ENCODE measurements around the gene PIAS1.
"Not testable (repeated sequence)": the region's sequence is repeated elsewhere in the genome, so short reads cannot be mapped to it uniquely, and the experiment has no call there.

Gene PIAS1

GRCh38 chr15:68130851-68131250 is 76.7 kb downstream of the PIAS1 start:
- no peak for DNase-seq

GRCh38 chr15:68137096-68137495 is 83.0 kb downstream of the PIAS1 start:
- DNase-seq: no peak

DNA sequence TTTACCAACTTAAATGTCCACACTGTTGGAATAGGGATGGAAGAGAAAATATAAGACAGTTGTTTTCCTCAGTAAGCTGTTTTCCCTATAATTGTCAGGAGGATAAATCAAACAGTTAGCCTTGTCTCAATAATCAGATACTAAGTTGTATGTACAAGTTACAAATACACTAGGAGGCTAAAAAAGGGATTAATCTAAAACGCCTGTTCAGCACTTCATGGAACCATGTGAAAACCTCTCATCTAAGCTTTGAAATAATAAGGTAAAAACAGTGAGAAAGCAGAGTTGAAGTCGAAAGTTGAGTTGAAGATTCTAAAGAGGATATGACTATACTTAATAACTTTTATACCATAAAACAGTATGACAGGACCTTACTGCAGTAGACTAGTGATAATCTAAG is 89.0 kb downstream of the PIAS1 start:
- DNase-seq: no peak

DNA sequence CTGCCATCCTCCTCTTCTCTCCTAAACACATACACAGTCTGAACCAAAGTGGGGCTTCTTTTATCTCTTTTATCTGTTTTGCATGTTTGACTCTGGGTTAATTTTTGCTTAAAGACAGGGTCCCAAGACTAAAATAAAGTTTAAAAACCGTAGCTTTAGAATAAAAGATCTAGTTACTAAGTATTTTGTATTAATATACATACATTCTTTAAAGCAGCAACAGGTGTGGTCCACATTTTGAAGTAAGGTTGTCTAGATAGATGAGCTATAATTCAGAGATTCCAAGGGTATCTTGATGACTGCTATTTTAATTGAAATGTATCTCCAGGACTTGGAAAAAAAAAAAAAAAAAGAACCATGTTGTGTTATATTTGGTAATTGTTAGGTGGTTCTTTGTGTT is 89.7 kb downstream of the PIAS1 start:
- no peak for DNase-seq

GRCh38 chr15:68145706-68146105 is 91.6 kb downstream of the PIAS1 start:
- DNase-seq: no peak

GRCh38 chr15:68148039-68148438 is 93.9 kb downstream of the PIAS1 start:
- DNase-seq: no peak

GRCh38 chr15:68149059-68149458 is 94.9 kb downstream of the PIAS1 start:
- no peak for DNase-seq

DNA sequence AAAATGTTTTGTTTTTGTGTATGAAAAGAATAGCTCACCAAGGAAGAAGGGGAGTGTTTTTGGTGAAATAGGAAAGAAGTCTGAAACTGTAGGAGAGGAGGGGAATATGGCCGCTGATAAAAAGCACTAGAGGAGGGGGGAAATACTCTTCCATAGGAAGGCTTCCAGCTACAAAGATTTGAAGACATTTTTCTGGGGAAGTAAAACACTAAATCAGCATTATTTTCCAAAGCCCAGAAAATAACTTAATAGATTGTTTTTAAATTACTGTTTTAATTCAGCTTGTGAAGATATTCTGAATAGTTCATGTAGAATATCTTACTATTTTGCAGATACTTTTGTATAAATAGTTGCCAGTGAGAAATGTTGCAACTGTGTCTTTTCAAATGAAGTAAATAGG is 96.1 kb downstream of the PIAS1 start:
- no peak for DNase-seq

- DNase-seq: no peak
Observed at GRCh38 chr15:68151277-68151676, 97.2 kb downstream of the PIAS1 start.

DNA sequence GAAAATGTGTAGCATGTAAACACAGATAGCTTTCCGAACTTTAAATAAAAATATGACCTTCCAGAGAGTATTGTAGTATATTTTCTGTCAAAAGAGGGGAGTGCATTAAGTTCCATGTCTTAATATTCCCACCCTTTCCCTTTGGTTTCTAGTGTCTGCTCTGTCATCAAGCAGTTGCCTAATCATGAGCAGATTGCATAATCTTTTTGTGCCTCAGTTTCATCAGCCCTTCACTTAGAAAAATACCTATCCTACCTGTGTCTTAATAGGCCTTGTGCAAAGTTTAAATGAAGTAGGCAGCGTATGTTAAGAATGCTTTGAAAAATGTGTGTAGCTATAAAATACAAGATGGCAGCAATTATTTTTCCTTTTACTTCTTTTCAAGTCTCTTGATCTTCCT is 98.2 kb downstream of the PIAS1 start:
- DNase-seq: no peak

DNA sequence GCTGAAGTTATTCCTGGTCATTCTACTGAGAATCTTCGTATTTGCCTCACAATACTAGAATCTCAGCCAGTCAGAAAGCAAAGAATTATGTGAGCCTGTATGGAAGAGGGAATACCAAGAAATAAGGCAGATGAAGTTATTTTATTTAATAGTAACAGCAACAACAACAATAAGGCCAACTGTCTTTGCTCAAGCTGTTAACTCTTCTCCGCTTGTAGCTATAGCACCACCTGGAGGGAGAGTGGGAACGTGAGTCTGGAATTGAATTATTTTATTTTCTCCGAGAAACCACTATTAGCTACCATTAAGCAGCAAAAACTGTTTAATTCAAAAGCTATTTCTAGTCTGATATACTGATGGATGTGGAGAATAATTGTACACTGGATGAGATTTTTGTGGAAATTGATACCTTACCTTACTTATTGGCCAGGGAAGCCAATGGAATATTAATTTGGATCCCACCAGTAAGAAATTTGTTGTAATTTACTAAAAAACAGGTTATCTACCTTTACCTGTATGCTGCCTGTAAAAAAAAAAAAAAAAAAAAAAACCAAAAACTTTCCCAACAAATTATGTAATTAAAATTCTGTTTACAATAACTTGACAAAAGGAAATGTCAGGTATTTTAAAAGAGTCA is 100.9 kb downstream of the PIAS1 start:
- peak; percentile 70 for DNase-seq

DNA sequence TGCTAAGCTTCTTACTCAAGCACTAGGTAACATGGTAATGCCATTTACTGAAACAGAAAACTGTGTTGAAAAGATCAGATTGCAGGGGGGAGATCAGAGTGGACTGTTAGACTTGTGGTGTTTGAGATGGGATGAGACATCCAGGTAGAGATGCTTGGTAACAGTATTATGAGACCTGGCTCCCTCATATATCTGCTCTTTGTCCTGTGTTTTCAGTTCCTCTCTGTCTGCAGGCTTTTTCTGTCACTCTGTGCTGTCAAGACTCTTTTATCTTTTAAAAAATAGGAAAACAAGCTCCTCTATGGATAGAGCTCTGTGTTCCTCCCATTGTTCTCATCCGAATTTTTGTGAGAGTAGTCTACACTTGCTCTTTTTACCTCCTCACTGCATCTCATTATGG is 103.0 kb downstream of the PIAS1 start:
- no peak for DNase-seq

- no peak for DNase-seq
Observed at GRCh38 chr15:68158046-68158628, 104.0 kb downstream of the PIAS1 start.

DNA sequence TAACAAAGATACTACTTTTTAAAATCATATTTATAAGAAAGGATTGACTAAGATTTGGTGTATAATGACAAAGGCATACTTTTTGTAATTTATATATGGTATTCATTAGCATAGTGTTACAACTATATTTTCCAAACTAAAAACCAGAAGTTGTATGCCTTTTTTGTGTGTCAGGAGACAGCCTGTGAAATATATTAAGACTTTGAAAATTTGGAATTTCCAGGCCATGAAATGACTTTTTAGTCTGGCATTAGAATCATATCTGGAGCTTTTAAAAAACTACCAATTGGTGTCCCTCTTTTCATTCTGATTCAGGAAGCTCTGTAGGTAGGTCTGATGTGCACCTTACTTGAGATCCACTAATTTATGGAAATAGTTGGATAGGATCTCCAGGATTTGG is 109.1 kb downstream of the PIAS1 start:
- DNase-seq: no peak

DNA sequence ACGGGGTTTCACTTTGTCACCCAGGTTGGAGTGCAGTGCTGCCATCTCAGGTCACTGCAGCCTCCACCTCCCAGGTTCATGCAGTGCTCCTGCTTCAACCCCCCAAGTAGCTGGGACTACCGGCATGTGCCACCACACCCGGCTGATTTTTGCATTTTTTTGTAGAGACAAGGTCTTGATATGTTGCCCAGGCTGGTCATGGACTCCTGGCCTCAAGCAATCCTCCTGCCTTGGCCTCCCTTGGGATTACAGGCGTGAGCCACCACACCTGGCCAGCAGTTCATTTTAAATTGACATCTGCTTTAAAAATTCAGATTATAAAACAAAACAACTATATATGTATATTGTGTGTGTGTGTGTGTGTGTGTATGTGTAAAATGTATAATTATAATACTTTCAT is 112.7 kb downstream of the PIAS1 start:
- no peak for DNase-seq

- DNase-seq: not testable (repeated sequence)
Observed at GRCh38 chr15:68172037-68172436, 117.9 kb downstream of the PIAS1 start.

DNA sequence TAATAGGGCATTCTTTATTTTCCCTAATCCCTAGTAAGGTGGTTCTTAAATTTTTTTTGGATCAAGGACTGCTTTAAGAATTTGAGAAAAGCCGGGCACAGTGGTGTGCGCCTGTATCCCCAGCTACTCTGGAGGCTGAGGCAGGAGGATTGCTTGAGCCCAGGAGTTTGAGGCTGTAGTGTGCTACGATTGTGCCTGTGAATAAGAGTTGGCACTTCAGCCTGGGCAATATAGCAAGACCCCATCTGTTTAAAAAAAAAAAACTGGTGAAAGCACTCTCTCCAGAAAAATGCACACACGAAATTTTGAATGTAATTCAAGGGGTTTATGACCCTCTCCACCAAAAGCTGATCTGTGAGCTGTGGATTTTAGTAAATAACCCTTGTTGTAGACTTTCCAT is 119.0 kb downstream of the PIAS1 start:
- no peak for DNase-seq

- no peak for DNase-seq
Observed at GRCh38 chr15:68175526-68175925, 121.4 kb downstream of the PIAS1 start.

DNA sequence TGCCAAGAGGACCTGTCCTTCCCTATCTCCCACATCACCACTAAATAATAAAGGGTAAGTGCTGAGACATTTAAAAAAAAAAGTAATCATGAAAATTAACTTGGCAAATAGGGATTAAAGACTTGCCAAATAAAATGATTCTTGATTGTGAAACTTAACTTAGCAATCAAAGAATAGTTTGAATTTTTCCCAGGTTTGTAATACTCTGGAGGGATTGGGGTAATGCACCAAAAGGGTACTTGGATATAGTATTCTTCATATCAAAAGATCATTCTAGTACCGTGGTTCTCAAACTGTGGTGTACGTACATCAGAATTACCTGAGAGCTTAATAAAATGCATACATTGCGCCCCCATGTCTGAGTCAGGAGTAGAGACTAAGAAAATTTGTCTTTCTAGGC is 122.5 kb downstream of the PIAS1 start:
- no peak for DNase-seq

DNA sequence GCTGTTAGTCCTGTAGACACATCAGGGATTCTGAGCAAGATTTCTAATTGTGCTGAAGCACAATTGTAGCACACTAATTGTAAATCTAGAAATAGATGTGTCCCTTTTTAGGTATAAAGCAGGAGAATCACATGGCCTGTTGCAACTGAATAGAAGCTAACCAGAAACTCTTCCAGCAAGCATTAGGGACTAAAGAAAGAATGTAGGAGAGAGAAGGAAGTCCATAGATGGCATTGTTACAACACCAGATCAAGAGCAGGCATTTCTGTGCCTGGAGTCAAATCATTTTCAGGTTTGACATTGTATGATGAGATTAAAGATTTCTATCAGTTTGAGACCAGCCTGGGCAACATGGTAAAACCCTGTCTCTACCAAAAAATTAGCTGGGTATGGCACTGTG is 123.6 kb downstream of the PIAS1 start:
- DNase-seq: no peak

DNA sequence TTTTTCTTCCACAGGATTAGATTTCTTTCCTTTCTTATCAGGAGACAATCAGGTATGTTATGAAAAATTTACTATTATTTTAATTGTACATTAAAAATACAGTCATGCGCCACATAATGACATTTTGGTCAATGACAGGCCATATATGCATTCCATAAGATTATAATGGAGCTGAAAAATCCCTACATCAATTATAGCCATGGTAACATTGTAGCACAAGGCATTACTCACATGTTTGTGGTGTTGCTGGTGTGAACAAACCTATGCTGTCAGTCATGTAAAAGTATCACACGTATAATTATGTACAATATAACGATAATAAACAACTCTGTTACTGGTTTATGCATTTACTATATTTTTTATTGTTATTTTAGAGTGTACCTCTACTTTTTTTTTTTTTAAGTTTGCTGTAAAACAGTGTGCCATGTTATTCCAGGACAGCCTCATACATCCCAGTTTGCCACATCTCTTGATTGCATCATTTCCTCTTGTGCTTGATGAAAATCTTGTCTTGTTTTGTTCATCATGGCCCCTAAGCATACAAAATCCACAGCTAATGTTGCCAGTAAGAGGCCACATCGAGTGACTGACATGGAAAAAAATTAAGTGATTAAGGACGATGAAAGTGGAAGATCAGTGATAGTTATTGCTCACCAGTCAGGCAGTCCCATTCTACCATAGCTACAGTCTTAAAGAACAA is 129.7 kb downstream of the PIAS1 start:
- DNase-seq: no peak

- DNase-seq: no peak
Observed at GRCh38 chr15:68184616-68185480, 130.7 kb downstream of the PIAS1 start.

- no peak for DNase-seq
Observed at GRCh38 chr15:68186671-68187397, 132.7 kb downstream of the PIAS1 start.
